Brain microvascular endothelial cell (primary cell): Measurements from ENCODE around the gene CNDP2.

Source experiments
- DNase-seq: peaks from one replicate; pipeline ENCODE4 v3.0.0-alpha.2; 2020
- H3K27ac ChIP-seq: fragments of 250-450 bp; sonication (Bioruptor Pico); 2 replicates; pipeline ENCODE4 v1.5.1; 2020; ENCODE audit warnings: mild to moderate bottlenecking, moderate library complexity
- H3K27me3 ChIP-seq: fragments of 250-450 bp; sonication (Bioruptor Pico); replicated peaks from 2 replicates; pipeline ENCODE4 v1.5.1; 2020; ENCODE audit warnings: mild to moderate bottlenecking
- H3K36me3 ChIP-seq: fragments of 250-450 bp; sonication (Bioruptor Pico); replicated peaks from 2 replicates; pipeline ENCODE4 v1.5.1; 2020; ENCODE audit warnings: mild to moderate bottlenecking
- H3K4me3 ChIP-seq: 2 replicates; pipeline ENCODE4 v1.5.1; 2011; ENCODE audit warnings: low read depth, mild to moderate bottlenecking, control low read depth, low read length, moderate library complexity
- in situ Hi-C: cut with HindIII; loops from 2 replicates; pipeline ENCODE4 v1.10.0; 2017; ENCODE audit warnings: low sequenced_read_pairs, low pct_ligation_motif_present
- TF ChIP-seq, protein P1 (sequence below): IDR thresholded peaks from 2 replicates; pipeline ENCODE4 v1.5.1; 2011; ENCODE audit warnings: low read depth, mild to moderate bottlenecking, moderate library complexity, low read length, control low read depth, inconsistent platforms; ENCODE audit errors: missing control alignments

Gene CNDP2

GRCh38 chr18:74501386-74501785 lies 5.2 kb downstream of the CNDP2 start:
- Histone ChIP-seq H3K27me3 (no peaks in the 10 kb centered on the region), H3K27ac (no peak overlapping the region), H3K4me3 (no peak overlapping the region), H3K36me3 (peaks cover 22% of the 10 kb centered on the region)
- TF ChIP-seq, protein P1, sequence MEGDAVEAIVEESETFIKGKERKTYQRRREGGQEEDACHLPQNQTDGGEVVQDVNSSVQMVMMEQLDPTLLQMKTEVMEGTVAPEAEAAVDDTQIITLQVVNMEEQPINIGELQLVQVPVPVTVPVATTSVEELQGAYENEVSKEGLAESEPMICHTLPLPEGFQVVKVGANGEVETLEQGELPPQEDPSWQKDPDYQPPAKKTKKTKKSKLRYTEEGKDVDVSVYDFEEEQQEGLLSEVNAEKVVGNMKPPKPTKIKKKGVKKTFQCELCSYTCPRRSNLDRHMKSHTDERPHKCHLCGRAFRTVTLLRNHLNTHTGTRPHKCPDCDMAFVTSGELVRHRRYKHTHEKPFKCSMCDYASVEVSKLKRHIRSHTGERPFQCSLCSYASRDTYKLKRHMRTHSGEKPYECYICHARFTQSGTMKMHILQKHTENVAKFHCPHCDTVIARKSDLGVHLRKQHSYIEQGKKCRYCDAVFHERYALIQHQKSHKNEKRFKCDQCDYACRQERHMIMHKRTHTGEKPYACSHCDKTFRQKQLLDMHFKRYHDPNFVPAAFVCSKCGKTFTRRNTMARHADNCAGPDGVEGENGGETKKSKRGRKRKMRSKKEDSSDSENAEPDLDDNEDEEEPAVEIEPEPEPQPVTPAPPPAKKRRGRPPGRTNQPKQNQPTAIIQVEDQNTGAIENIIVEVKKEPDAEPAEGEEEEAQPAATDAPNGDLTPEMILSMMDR, result no peak
- no peak for DNase-seq
- in situ Hi-C loops, result no loop called here

GRCh38 chr18:74503137-74503536 lies 7.0 kb downstream of the CNDP2 start:
- Histone ChIP-seq H3K4me3 (no peak overlapping the region), H3K27me3 (no peaks in the 10 kb centered on the region), H3K27ac (no peak overlapping the region), H3K36me3 (peaks cover 40% of the 10 kb centered on the region)
- in situ Hi-C loops, result no loop called here
- DNase-seq, result no peak
- TF ChIP-seq, protein P1, result no peak

GRCh38 chr18:74505776-74506175 lies 9.6 kb downstream of the CNDP2 start:
- Histone ChIP-seq H3K4me3 (no peak overlapping the region), H3K27ac (no peak overlapping the region), H3K36me3 (peaks cover 57% of the 10 kb centered on the region), H3K27me3 (no peaks in the 10 kb centered on the region)
- TF ChIP-seq, protein P1, result no peak
- no peak for DNase-seq
- in situ Hi-C loops, result no loop called here

DNA sequence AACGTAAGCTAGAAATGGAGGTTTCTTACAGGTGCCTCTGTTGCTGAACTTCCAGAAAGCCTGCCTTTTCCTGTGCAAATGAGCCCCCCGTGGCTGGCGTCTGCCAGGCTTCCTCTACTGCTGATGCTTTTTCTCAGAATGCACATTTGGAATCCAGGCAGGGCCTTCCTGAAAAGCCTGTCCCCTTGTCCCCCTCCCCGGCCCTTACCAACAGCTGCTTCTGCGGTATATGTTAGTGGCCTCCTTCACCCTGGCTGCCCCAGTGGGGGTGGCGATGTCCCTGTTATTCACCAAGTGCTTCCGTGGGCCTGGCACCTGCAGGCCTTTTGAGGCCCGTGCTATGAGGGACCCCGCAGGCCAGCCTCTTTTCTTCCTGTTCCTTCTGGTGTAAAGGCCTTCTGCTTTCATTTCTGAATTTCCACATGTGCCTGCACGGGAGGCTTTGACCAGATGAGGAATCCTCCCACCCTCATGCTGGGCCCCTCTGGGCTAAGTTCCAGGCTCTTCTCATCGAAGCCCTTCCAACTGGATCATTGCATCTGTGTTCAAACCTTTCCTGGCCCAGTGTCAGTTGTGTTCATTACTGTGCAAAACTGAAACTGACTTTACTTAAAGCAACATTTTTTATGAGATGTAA lies 10.4 kb downstream of the CNDP2 start:
- no peak overlapping the region for H3K4me3 ChIP-seq
- DNase-seq, result no peak
- in situ Hi-C loops, result no loop called here
- TF ChIP-seq, protein P1, result no peak
- H3K27ac ChIP-seq, result no peak overlapping the region
- no peaks in the 10 kb centered on the region for H3K27me3 ChIP-seq
- peaks cover 60% of the 10 kb centered on the region for H3K36me3 ChIP-seq

GRCh38 chr18:74507097-74507881 lies 11.1 kb downstream of the CNDP2 start:
- no peak for DNase-seq
- H3K27me3 ChIP-seq, result no peaks in the 10 kb centered on the region
- no peak overlapping the region for H3K4me3 ChIP-seq
- H3K27ac ChIP-seq, result no peak overlapping the region
- in situ Hi-C loops, result no loop called here
- H3K36me3 ChIP-seq, result peaks cover 60% of the 10 kb centered on the region
- TF ChIP-seq, protein P1, result no peak

DNA sequence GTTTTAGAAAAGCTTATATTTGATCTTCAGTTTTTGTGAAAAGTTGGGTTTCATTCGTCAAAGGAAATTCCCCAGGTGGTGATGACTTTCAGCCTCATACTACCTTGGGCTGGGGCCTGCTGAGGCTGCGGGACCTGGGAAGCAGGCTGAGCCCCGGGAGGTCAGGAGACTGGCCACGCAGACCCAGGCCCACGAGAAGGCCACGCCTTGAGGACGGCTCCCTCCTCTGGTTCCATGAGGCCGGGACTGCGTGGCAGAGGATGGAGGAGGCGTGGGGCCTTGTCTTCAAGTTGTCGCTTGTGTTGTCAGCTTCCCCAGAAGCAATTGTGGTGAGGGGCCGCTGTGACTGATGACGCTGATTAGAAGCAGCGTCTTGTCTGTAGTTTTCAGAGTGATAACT lies 11.8 kb downstream of the CNDP2 start:
- Histone ChIP-seq H3K36me3 (peaks cover 57% of the 10 kb centered on the region), H3K4me3 (no peak overlapping the region), H3K27ac (no peak overlapping the region), H3K27me3 (no peaks in the 10 kb centered on the region)
- DNase-seq, result no peak
- in situ Hi-C loops, result no loop called here
- TF ChIP-seq, protein P1, result no peak
